DMS53 treated with DMSO at 0.1 percent for 48 hours (cell line): ENCODE data around the gene LRRTM2.

Experiments
- DNase-seq: peaks from one replicate; lab custom pipeline; 2025; ENCODE audit not compliant: unreplicated experiment; lab: John Stamatoyannopoulos, UW

The LRRTM2 gene

GRCh38 chr5:138884094-138884493 is 9.0 kb upstream of the LRRTM2 start:
- no peak for DNase-seq

- DNase-seq, result no peak
Observed at GRCh38 chr5:138883211-138883610, 8.1 kb upstream of the LRRTM2 start.

DNA sequence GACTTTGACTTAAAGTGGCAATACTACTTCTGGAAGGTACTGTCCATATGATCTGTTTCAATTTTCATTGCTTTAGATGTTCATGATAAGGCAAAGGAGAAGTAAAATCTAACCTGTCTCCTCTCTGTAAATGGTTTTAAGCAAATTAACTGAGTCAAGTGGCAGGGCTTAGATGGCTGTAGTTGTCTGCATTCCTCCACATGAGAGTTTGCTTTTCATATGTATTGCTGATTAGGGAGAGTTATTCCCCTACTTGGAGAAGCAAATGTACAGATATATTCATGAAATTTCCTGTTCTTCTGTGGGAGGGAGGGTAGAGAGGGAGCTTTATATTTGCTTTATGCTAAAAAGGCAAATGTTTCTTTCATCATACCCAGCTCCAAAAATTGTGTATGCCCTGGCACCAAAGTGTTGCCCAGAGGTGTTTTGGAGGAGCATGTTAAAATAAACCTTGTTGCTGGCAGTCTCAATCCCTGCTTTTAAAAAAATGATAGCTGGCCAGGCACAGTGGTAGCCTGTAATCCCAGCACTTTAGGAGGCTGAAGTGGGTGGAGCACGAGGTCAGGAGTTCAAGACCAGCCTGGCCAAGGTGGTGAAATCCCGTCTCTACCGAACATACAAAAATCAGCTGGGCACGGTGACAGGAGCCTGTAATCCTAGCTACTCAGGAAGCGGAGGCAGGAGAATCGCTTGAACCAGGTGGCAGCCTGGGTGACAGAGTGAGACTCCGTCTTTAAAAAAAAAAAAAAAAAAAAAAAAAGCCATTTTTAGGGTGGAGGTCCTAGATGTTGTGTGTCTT is 3.5 kb upstream of the LRRTM2 start:
- no peak for DNase-seq

DNA sequence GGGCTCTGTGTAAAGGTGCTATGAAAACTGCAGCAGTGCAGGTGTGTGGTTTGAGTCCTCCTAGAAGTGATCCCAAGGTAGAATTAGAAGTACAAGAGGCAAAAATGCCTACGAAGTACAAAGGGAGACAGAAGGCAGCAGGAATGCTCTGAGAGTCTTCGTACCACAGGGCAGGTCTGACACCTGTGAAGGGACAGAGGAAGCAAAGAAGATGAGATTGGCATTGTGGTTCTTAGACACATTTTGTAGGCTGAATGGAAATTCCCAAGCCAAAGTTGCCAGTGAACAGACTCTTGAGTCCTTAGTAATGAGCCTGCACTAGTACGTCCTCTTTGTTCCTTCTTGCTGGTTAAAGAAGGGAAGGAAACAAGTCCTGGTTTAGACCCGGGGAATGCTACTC is 1.7 kb upstream of the LRRTM2 start:
- DNase-seq, result no peak

DNA sequence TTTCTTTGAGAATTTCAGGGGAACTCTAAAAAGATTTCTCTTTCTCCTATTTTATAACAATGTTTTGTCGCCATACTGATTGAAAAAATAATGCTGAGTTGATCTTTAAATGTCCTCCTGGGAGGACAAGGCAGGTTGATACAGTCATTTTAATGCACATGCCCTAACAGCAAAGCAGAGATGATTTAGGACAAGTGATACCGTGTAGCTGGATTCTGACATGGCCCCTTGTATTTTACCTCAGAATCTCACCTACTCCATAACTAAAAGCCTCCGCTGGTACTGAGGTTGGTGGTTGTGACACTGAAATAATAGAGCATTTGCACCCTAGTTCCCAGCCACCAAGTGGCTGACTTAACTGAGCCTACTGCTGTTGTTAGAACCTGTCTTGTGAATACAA is 811 bp upstream of the LRRTM2 start:
- no peak for DNase-seq

DNA sequence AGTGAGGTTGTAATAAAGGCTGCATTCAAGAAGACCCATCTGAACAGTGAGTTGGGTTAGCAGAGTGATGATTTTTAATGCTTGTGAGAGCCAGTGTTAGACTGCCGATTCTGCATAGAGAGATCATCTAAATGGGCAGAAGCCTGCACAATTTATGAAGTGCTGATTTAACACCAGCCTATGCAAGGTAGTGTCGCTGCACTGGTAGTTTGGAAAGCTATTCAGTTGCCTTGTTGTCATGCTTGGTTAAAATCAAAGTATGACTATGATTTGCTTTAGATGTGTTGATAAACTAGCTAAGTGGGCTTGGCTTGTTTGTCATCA is 379 bp upstream of the LRRTM2 start:
- no peak for DNase-seq

DNA sequence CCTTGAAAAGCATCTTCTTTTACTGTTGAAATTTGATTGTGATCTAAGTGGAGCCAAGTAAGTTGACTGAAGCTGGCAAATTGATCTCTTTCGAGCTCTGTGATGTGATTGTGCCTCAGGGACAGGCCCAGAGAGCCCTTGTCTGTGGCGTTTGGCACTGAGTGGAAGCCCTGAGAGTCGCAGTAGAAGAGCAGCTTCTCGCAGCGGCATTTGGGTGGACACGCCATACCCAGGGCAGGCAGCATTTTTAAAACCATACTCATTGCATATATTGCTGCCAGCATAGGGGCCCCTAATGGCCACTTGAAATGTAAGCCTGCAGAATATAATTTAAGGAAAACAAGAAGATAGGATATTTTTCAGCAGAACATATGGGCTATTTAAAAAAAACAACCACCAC is 894 bp downstream of the LRRTM2 start:
- no peak for DNase-seq

DNA sequence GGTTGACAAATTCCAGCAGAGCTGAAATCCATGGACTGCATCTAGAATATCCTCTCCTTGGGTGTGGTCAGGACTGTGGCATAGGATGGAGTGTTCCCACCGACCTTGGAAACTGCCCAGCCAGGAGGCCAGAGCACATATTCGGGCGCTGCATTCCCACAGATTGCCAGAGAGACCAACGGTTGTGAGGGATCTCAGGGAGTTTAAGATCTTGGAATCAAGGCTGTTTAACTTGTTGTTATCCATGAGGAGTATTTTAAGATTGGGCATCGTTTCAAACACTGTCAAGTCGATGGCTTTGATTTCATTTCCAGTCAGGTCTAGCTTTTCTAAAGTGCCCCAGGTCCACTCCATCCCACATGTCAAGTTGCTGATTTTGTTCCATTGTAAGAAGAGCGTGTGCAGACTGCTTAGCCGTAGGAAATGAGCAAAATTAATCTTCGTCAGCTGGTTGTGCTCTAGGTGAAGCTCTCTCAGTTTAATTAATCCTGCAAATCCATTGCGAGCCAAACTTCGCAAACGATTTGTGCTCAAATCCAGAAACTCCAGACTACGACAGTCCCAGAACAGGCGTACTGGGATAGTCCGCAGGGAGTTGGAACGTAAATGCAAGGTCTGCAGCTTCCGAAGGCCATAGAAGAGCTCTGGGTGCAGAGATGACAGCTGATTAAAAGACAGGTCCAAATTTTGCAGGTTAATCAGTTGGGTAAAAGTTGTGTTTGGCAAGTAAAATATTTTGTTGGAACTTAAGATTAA is 1.5 kb downstream of the LRRTM2 start:
- DNase-seq, result no peak

GRCh38 chr5:138872841-138873465 is 2.2 kb downstream of the LRRTM2 start:
- no peak for DNase-seq

- no peak for DNase-seq
Observed at GRCh38 chr5:138870611-138871010, 4.5 kb downstream of the LRRTM2 start.

- DNase-seq, result no peak
Observed at GRCh38 chr5:138869763-138870500, 5.2 kb downstream of the LRRTM2 start.

GRCh38 chr5:138869038-138869437 is 6.1 kb downstream of the LRRTM2 start:
- DNase-seq, result no peak

DNA sequence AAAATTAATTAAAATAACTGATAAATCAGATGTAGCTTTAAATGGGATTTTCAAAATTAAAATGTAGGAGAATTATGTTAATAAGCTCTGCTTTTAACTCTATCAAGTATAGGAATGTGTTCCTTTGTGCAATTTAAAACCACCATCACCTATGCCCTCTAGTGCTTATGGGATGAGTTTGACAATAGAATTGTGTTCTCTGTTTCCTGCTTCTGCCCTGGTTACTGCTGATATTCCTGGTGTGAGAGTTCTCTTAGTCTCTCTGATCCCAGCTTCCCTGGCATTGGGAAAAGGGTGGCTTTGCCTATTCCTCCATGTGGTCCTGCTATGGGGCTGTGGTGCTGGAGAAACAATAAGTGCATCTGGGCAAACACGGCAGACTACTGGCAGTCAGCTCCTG is 8.1 kb downstream of the LRRTM2 start:
- no peak for DNase-seq

DNA sequence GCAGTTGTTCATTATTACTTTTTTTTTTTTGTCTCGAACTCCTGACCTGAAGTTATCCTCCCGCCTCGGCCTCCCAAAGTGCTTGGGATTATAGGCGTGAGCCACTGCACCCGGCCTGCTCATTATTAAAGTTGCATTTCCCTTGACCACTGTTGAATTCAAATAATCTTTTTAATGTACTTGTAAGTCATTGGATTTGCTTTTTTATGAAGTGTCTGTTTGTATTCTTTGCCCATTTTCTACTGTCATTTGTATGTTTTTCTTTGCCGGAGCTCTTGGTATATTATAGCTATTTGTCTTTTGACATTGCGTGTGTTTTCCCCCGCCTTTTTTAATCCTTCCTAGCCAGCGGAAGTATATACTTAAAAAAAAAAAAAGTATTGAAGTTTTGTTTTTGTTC is 22.0 kb downstream of the LRRTM2 start:
- no peak for DNase-seq

DNA sequence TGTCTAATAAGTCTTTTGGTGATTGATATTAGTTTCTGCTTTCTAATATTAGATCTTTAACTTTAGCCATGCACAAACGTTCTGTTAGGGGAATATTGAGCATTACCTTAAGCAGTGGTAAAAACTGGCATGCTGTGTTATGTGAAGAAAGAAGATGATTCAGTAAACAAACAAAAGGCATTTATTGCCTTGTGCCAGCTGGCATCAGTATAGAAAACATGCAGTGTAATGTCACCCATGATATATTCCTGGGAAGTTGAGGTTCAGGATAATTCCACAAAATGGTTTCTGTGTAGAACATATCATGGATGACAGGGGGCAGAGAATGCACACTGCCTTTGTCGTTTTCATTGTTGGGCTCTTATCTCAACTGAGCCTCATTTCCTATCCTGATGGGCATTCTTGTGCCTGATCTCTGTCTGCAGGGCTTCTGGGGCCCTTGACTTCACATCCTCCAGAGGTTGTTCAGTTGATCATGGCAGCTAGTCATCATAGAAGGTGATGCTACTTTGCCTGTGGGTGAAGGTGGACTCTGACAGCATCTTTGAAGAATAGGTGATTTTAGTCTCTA is 24.2 kb downstream of the LRRTM2 start:
- no peak for DNase-seq

DNA sequence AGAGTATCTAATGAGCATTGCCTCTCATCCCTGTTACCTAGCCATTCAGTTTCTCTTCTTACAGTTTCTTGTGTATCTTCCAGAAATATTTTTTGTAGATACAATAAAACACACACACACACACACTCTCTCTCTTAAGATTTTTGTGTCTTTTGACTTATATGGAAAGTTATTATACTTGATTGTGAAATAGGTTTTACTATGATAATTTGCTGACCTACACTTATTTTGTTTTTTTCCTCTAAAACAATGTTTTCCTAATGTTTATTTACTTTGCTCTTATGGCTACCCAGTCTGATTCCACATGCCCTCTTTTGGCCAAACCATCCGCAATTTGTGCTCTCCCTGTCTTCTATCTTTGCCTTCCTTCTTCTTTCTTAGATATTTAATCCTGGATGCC is 25.3 kb downstream of the LRRTM2 start:
- no peak for DNase-seq

GRCh38 chr5:138849439-138849838 is 25.7 kb downstream of the LRRTM2 start:
- no peak for DNase-seq

GRCh38 chr5:138844812-138845513 is 30.2 kb downstream of the LRRTM2 start:
- no peak for DNase-seq

DNA sequence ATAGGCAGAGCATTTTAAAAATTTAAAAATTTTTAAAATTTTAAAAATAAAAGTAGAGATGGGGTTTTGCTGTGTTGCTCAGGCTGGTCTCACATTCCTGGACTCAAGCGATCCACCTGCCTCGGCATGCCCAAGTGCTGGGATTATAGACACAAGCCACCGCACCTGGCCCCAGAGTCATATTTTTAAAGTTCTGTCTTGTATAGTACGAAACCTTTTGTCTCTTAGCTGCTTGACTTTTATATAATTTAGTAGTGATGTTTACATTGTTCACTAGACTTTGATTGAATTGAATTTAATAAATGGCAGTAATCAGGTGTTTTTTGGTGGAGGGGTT is 31.0 kb downstream of the LRRTM2 start:
- no peak for DNase-seq

- no peak for DNase-seq
Observed at GRCh38 chr5:138843316-138844124, 31.6 kb downstream of the LRRTM2 start.
